PC-3 (cell line): Measurements from ENCODE around the gene SLC44A3. TPM values are rescaled to one million over a fixed set of nuclear protein-coding genes. Genes with fewer than 3 reads are reported as not detected.

Experiments used
- ATAC-seq: fragments of 200-7000 bp; cut with Tn5 transposase; 2 replicates; pipeline ENCODE4 v1.9.1; 2020; ENCODE audit warnings: mild to moderate bottlenecking, moderate library complexity
- BruUV-seq: library from RNA; stranded (reverse); fragments of 400-500 nt; replicated peaks from 2 replicates; lab custom pipeline; 2021; lab: Mats Ljungman, UMichigan
- CTCF ChIA-PET: fragments of 300-600 bp; sonication (Branson Sonifier 250); formaldehyde crosslinking; loops from one replicate; lab custom pipeline; 2022; ENCODE audit warnings: antibody characterized with exemption; lab: Charles Lee
- POLR2A ChIA-PET: fragments of 300-600 bp; sonication (Branson Sonifier 250); formaldehyde crosslinking; loops from one replicate; lab custom pipeline; 2022; ENCODE audit warnings: antibody characterized with exemption; ENCODE audit not compliant: unreplicated experiment; lab: Charles Lee
- DNase-seq: peaks from one replicate; pipeline ENCODE4 v3.0.0-alpha.2; 2015
- H2AFZ ChIP-seq: fragments of 300-600 bp; sonication (generic); 2 replicates; pipeline ENCODE4 v1.6.0; 2016; ENCODE audit warnings: antibody characterized with exemption, low read length
- H3F3A ChIP-seq: fragments of 300-600 bp; sonication (generic); one replicate; pipeline ENCODE4 v1.6.0; 2017; ENCODE audit warnings: antibody characterized with exemption, low read length, control low read depth, mild to moderate bottlenecking; ENCODE audit not compliant: unreplicated experiment
- H3K27ac ChIP-seq: fragments of 300-600 bp; sonication (generic); 2 replicates; pipeline ENCODE4 v1.5.1; 2016; ENCODE audit warnings: mild to moderate bottlenecking, low read length
- H3K27me3 ChIP-seq: fragments of 300-600 bp; sonication (generic); 2 replicates; pipeline ENCODE4 v1.6.1; 2016; ENCODE audit warnings: low read length, mixed read lengths
- H3K36me3 ChIP-seq: fragments of 300-600 bp; sonication (generic); 2 replicates; pipeline ENCODE4 v1.6.1; 2016; ENCODE audit warnings: low read depth, mixed run types, low read length, mixed read lengths
- H3K4me1 ChIP-seq: fragments of 300-600 bp; sonication (generic); 2 replicates; pipeline ENCODE4 v1.5.1; 2016; ENCODE audit warnings: low read length; ENCODE audit not compliant: insufficient read depth
- H3K4me2 ChIP-seq: fragments of 300-600 bp; sonication (generic); 2 replicates; pipeline ENCODE4 v1.6.0; 2016; ENCODE audit warnings: low read length
- H3K4me3 ChIP-seq: fragments of 300-600 bp; sonication (generic); 2 replicates; pipeline ENCODE4 v1.5.1; 2016; ENCODE audit warnings: mild to moderate bottlenecking, low read length, mixed read lengths
- H3K79me2 ChIP-seq: fragments of 300-600 bp; sonication (generic); 2 replicates; pipeline ENCODE4 v1.6.1; 2017; ENCODE audit warnings: low read length, mixed read lengths
- H3K9ac ChIP-seq: fragments of 300-600 bp; sonication (generic); 2 replicates; pipeline ENCODE4 v1.6.0; 2016; ENCODE audit warnings: mild to moderate bottlenecking, low read length
- H3K9me2 ChIP-seq: fragments of 300-600 bp; sonication (generic); replicated peaks from 2 replicates; pipeline ENCODE4 v1.6.1; 2016; ENCODE audit warnings: mixed run types, low read length, mixed read lengths
- H3K9me3 ChIP-seq: fragments of 300-600 bp; sonication (generic); 2 replicates; pipeline ENCODE4 v1.6.1; 2016; ENCODE audit warnings: low read length, mixed read lengths
- H4K20me1 ChIP-seq: fragments of 300-600 bp; sonication (generic); 2 replicates; pipeline ENCODE4 v1.6.1; 2016; ENCODE audit warnings: low read length, mixed read lengths
- CTCF ChIP-seq: fragments of 300-600 bp; sonication (generic); conservative IDR thresholded peaks from 2 replicates; pipeline ENCODE4 v1.5.1; 2017; ENCODE audit warnings: antibody characterized with exemption, low read depth, mild to moderate bottlenecking, low read length
- EZH2 ChIP-seq: fragments of 300-600 bp; sonication (generic); IDR thresholded peaks from one replicate; pipeline ENCODE4 v1.6.1; 2017; ENCODE audit warnings: antibody characterized with exemption, mild to moderate bottlenecking, low read length; ENCODE audit not compliant: unreplicated experiment
- EZH2phosphoT487 ChIP-seq: fragments of 300-600 bp; sonication (generic); IDR thresholded peaks from 2 replicates; pipeline ENCODE4 v1.6.1; 2018; ENCODE audit warnings: mild to moderate bottlenecking, antibody characterized with exemption, low read length, borderline replicate concordance
- intact Hi-C: fragments of 100-400 bp; cut with micrococcal nuclease; formaldehyde crosslinking; loops from 2 replicates; pipeline ENCODE4 v1.9.0; 2023
- total RNA-seq: library from RNA; depleted of rRNA; stranded (reverse); fragments of >200 nt; gene quantifications from 2 replicates; pipeline ENCODE4 v1.2.3, GENCODE V29; 2014

SLC44A3 gene
- total RNA-seq, 1 experiment from 2014 or later, result 9.2 TPM

GRCh38 chr1:94906382-94906781 is 86.2 kb downstream of the SLC44A3 start:
- Histone ChIP-seq H3K27ac (no peak overlapping the region), H3K4me1 (peaks cover 14% of the 10 kb centered on the region), H3F3A (no peaks in the 10 kb centered on the region), H3K4me3 (no peak overlapping the region), H3K9me2 (no peaks in the 10 kb centered on the region), H3K9ac (no peak overlapping the region), H4K20me1 (peaks cover 21% of the 10 kb centered on the region), H3K4me2 (no peak overlapping the region), H2AFZ (no peak overlapping the region), H3K9me3 (no peaks in the 10 kb centered on the region), H3K36me3 (peaks cover 59% of the 10 kb centered on the region), H3K79me2 (peaks cover 88% of the 10 kb centered on the region), H3K27me3 (no peaks in the 10 kb centered on the region)
- no peak for TF ChIP-seq CTCF
- POLR2A ChIA-PET, result no interaction called here
- ATAC-seq, result no peak
- CTCF ChIA-PET, result no interaction called here
- BruUV-seq, result no TSS peak
- no peak for DNase-seq
- intact Hi-C loops, result no loop called here

- TF ChIP-seq EZH2phosphoT487, result no peak
- no peak for TF ChIP-seq CTCF
- TF ChIP-seq EZH2, result no peak
- Histone ChIP-seq H4K20me1 (peaks cover 24% of the 10 kb centered on the region), H3K79me2 (peaks cover 95% of the 10 kb centered on the region), H3K9ac (no peak overlapping the region), H3K4me2 (no peak overlapping the region), H3K9me3 (no peaks in the 10 kb centered on the region), H3F3A (no peaks in the 10 kb centered on the region), H3K36me3 (peaks cover 51% of the 10 kb centered on the region), H3K4me3 (no peak overlapping the region), H2AFZ (no peak overlapping the region), H3K4me1 (peaks cover 14% of the 10 kb centered on the region), H3K9me2 (no peaks in the 10 kb centered on the region), H3K27ac (no peak overlapping the region), H3K27me3 (no peaks in the 10 kb centered on the region)
- ChIA-PET CTCF (no interaction called here), POLR2A (no interaction called here)
- ATAC-seq (no peak), DNase-seq (no peak)
- no TSS peak for BruUV-seq
- intact Hi-C loops, result no loop called here
Observed at GRCh38 chr1:94907136-94907535, 87.0 kb downstream of the SLC44A3 start.

- Histone ChIP-seq H3K9me2 (no peaks in the 10 kb centered on the region), H3K9ac (no peak overlapping the region), H3K27ac (no peak overlapping the region), H3F3A (no peaks in the 10 kb centered on the region), H3K4me2 (no peak overlapping the region), H3K36me3 (peaks cover 47% of the 10 kb centered on the region), H4K20me1 (peaks cover 34% of the 10 kb centered on the region), H3K4me1 (peaks cover 14% of the 10 kb centered on the region), H2AFZ (no peak overlapping the region), H3K9me3 (no peaks in the 10 kb centered on the region), H3K4me3 (no peak overlapping the region), H3K27me3 (no peaks in the 10 kb centered on the region), H3K79me2 (peaks cover 99% of the 10 kb centered on the region)
- POLR2A ChIA-PET, result no interaction called here
- intact Hi-C loops, result no loop called here
- TF ChIP-seq EZH2phosphoT487 (no peak), CTCF (no peak), EZH2 (no peak)
- no peak for ATAC-seq
- CTCF ChIA-PET, result no interaction called here
- no TSS peak for BruUV-seq
- no peak for DNase-seq
Observed at GRCh38 chr1:94908190-94908589, 88.0 kb downstream of the SLC44A3 start.
